Osteocyte (in vitro differentiated cells): ENCODE results near the gene RBM33. TPM values are rescaled to one million over a fixed set of nuclear protein-coding genes. Genes with fewer than 3 reads are reported as not detected.
A peak's percentile ranks its signal among the peaks of the same experiment; 100 is the strongest.

Experiments
- DNase-seq: peaks from one replicate; pipeline ENCODE4 v3.0.0; 2021; ENCODE audit warnings: mixed read lengths; ENCODE audit not compliant: unreplicated experiment; ENCODE audit errors: extremely low spot score
- H3K27ac Mint-ChIP-seq: one replicate; pipeline ENCODE4 v1.8.0; 2021; ENCODE audit warnings: mild to moderate bottlenecking, mixed read lengths; ENCODE audit not compliant: unreplicated experiment
- H3K27me3 Mint-ChIP-seq: one replicate; pipeline ENCODE4 v1.8.0; 2021; ENCODE audit warnings: mixed read lengths; ENCODE audit not compliant: unreplicated experiment
- H3K36me3 Mint-ChIP-seq: one replicate; pipeline ENCODE4 v1.8.0; 2021; ENCODE audit warnings: mixed read lengths; ENCODE audit not compliant: unreplicated experiment
- H3K4me1 Mint-ChIP-seq: one replicate; pipeline ENCODE4 v1.8.0; 2021; ENCODE audit warnings: mixed read lengths; ENCODE audit not compliant: unreplicated experiment
- H3K4me3 Mint-ChIP-seq: one replicate; pipeline ENCODE4 v1.8.0; 2021; ENCODE audit warnings: mild to moderate bottlenecking, moderate library complexity, mixed read lengths; ENCODE audit not compliant: unreplicated experiment
- H3K9me3 Mint-ChIP-seq: one replicate; pipeline ENCODE4 v1.8.0; 2021; ENCODE audit warnings: mixed read lengths; ENCODE audit not compliant: unreplicated experiment
- total RNA-seq: library from RNA; stranded (reverse); gene quantifications from 2 replicates; pipeline ENCODE4 v1.2.1, GENCODE V29; 2021
- TF ChIP-seq, protein P1 (sequence below): fragments of 200-600 bp; sonication (generic); IDR thresholded peaks from 2 replicates; pipeline ENCODE4 v1.5.0; 2021; ENCODE audit warnings: antibody characterized with exemption, mild to moderate bottlenecking, moderate library complexity

RBM33 gene
- total RNA-seq, 1 donor from 2014 or later: 52.4 TPM

DNA sequence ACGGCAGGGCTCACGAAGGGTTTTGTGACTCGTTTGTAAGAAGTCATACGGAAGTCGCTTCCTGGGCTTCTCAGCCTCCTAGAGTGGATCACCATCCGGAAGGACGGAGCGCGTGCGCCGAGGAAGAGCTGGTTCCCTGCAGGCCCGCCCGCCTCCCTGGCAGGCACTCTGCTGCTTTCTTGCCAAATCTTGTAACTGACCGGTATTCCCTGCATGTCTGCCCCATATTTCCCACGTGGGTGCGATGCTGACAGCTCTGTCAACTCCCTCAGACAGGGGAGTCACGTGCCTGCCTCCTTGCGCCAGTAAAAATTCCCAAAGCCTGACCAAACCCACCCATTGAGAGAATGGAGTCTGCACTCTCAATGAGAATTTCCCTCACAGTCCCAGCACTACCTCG lies 155.1 kb downstream of the RBM33 start:
- H3K27me3 Mint-ChIP-seq: peaks cover 39% of the 10 kb centered on the region
- no peaks in the 10 kb centered on the region for H3K36me3 Mint-ChIP-seq
- peaks cover 11% of the 10 kb centered on the region for H3K4me1 Mint-ChIP-seq
- DNase-seq: no peak
- TF ChIP-seq, protein P1, sequence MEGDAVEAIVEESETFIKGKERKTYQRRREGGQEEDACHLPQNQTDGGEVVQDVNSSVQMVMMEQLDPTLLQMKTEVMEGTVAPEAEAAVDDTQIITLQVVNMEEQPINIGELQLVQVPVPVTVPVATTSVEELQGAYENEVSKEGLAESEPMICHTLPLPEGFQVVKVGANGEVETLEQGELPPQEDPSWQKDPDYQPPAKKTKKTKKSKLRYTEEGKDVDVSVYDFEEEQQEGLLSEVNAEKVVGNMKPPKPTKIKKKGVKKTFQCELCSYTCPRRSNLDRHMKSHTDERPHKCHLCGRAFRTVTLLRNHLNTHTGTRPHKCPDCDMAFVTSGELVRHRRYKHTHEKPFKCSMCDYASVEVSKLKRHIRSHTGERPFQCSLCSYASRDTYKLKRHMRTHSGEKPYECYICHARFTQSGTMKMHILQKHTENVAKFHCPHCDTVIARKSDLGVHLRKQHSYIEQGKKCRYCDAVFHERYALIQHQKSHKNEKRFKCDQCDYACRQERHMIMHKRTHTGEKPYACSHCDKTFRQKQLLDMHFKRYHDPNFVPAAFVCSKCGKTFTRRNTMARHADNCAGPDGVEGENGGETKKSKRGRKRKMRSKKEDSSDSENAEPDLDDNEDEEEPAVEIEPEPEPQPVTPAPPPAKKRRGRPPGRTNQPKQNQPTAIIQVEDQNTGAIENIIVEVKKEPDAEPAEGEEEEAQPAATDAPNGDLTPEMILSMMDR: no peak
- H3K4me3 Mint-ChIP-seq: no peak overlapping the region
- no peaks in the 10 kb centered on the region for H3K9me3 Mint-ChIP-seq
- no peak overlapping the region for H3K27ac Mint-ChIP-seq

DNA sequence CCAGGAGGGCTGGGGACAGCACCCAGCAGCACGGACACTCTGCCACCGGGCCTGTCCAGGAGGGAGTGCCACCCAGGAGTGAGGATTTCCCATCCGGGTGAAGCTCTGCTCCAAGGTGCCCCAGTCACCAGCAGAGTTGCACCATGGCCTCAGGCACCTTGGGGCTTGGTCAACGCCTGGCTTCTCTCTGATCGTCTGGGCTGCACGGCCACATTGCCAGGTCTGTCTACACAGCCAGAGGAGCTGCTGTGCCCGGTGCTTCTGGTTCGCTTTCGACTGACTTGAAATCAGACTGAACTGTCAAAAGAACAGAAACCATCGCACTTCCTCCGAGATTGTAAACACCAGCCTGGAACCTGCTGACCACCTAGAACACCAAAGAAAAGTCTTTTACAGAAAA lies 155.8 kb downstream of the RBM33 start:
- TF ChIP-seq, protein P1: no peak
- Mint-ChIP-seq H3K9me3 (no peaks in the 10 kb centered on the region), H3K27me3 (peaks cover 40% of the 10 kb centered on the region), H3K27ac (no peak overlapping the region), H3K4me3 (no peak overlapping the region), H3K36me3 (no peaks in the 10 kb centered on the region), H3K4me1 (peaks cover 13% of the 10 kb centered on the region)
- no peak for DNase-seq

DNA sequence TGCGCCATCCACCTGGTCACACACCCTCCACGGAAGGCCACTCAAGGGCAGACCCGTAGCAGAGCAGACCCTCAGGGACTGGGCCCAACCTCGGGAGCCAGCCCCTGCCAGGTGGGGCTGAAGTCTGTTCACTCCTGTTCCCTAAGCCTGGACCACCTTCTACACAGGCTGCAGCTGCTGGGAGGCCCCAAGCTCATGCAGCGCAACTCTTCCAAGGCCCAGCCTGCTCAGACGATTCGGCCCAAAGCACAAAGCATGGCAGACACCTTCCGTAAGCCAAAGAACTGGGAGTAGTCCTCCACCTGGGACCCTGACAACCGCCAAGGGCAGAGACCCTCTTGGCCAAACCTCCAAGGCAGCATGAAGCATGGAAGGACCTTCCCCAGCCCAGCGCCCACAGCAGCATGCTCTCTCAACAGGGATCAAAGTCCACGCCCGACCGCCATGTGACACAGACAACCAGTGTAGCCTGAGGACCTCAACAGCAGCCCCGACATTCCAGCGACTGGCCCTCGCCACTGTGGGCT lies 156.3 kb downstream of the RBM33 start:
- Mint-ChIP-seq H3K4me3 (no peak overlapping the region), H3K27me3 (peaks cover 40% of the 10 kb centered on the region), H3K9me3 (no peaks in the 10 kb centered on the region), H3K27ac (no peak overlapping the region), H3K36me3 (no peaks in the 10 kb centered on the region), H3K4me1 (peaks cover 13% of the 10 kb centered on the region)
- TF ChIP-seq, protein P1: no peak
- DNase-seq: no peak

DNA sequence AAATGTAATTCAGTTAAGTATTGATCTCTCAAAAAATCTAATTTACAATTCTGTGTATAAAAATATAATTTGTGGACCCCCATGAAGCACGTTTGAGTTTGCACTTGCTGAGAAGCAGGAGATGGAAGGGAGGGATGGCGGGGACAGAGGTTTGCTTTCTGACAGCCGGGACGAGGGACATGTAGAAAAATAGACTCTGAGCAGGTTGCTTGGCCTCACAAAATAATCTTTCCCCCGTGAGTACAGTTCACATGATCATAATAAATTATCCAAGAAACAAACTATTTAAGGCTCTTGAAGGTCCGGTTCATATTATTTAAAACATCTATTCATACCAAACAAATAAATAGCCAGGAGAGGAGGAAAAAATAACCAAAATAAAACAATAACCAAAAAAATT lies 157.8 kb downstream of the RBM33 start:
- no peaks in the 10 kb centered on the region for H3K9me3 Mint-ChIP-seq
- H3K4me3 Mint-ChIP-seq: peak overlapping the region; percentile 43
- no peaks in the 10 kb centered on the region for H3K36me3 Mint-ChIP-seq
- H3K27ac Mint-ChIP-seq: no peak overlapping the region
- peaks cover 11% of the 10 kb centered on the region for H3K4me1 Mint-ChIP-seq
- peaks cover 41% of the 10 kb centered on the region for H3K27me3 Mint-ChIP-seq
- DNase-seq: no peak
- TF ChIP-seq, protein P1: no peak

DNA sequence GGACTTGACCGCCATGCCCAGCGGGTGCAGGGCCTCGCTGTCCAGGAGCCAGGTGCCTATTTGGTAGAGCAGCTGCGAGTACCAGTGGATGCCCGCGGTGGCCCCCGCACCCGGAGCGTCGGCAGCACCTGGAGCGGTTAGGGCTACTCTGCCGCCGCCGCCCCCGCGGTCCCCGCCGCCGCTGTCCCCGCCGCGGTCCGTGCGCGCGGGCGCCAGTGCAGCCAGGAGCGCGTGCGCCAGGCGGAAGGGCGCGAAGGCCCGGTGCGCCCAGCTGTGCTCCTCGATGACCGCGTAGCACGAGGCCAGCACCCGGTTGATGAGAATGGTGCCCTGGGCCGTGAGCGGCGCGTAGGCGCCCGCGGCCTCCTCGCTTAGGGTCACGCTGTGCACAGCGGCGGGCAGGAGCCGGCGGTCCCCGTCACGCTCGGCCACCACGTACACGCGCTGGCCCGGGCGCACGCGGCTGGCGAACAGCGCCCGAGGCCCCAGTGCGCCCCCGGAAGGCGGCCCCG lies 158.5 kb downstream of the RBM33 start:
- H3K4me1 Mint-ChIP-seq: peaks cover 14% of the 10 kb centered on the region
- no peak overlapping the region for H3K4me3 Mint-ChIP-seq
- H3K36me3 Mint-ChIP-seq: no peaks in the 10 kb centered on the region
- DNase-seq: no peak
- no peak overlapping the region for H3K27ac Mint-ChIP-seq
- peaks cover 48% of the 10 kb centered on the region for H3K27me3 Mint-ChIP-seq
- TF ChIP-seq, protein P1: no peak
- no peaks in the 10 kb centered on the region for H3K9me3 Mint-ChIP-seq
